Breast epithelium (tissue), 3 donors: Measurements from ENCODE around the gene STX16.

Experiments
- POLR2A ChIP-seq: fragments of 450-650 bp; IDR thresholded peaks from one replicate; pipeline ENCODE4 v1.6.1; 2016; ENCODE audit warnings: antibody characterized with exemption, mild to moderate bottlenecking, moderate library complexity
- POLR2AphosphoS5 ChIP-seq, 3 donors: sonication (generic); formaldehyde crosslinking; IDR thresholded peaks; one replicate each; pipeline ENCODE4 v1.6.1; 2017; ENCODE audit warnings: antibody characterized with exemption in 3 of 3
- TF ChIP-seq, protein P1 (sequence below), 3 donors: fragments of 450-650 bp; IDR thresholded peaks; one replicate each; pipeline ENCODE4 v1.5.1; 2016 to 2017; ENCODE audit warnings: antibody characterized with exemption in 3 of 3, mild to moderate bottlenecking in 3 of 3, moderate library complexity in 3 of 3

DNA sequence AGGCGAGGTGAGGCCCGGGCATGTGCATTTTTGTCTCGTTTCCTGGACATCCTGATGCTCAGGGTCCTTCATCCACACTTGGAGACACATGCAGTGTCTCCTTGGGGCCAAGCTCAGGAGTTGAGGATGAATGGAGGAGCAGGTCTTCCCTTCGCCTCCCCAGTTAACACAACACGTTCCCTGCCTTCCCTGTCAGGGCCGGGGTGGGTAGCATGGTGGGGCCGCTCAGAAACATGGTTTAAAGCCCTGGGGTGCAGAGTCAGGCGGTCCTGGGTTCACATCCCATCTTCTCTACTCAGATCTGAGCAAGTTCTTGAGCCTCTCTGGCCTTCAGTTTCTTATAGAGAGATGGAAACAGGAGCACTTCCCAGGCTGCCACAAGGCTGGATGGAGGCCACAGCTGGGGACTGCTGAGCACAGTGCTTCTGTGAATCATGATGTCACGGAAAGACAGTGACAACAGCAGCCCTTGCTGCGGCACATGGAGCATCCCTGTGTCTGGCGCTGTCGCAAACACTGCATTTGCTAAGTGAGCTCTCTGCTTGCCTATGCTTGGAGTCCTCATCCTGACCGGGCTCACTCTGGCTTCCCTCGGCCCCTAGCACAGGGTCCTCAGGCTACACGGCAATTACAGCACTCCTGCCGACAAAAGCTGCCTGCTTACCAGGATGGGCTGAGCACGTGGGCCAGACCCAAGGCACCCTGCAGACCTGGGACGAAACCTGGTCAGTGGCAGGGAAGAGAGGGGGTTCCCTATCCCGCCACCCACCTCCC, 45.6 kb upstream of the STX16 start:
- TF ChIP-seq, protein P1, sequence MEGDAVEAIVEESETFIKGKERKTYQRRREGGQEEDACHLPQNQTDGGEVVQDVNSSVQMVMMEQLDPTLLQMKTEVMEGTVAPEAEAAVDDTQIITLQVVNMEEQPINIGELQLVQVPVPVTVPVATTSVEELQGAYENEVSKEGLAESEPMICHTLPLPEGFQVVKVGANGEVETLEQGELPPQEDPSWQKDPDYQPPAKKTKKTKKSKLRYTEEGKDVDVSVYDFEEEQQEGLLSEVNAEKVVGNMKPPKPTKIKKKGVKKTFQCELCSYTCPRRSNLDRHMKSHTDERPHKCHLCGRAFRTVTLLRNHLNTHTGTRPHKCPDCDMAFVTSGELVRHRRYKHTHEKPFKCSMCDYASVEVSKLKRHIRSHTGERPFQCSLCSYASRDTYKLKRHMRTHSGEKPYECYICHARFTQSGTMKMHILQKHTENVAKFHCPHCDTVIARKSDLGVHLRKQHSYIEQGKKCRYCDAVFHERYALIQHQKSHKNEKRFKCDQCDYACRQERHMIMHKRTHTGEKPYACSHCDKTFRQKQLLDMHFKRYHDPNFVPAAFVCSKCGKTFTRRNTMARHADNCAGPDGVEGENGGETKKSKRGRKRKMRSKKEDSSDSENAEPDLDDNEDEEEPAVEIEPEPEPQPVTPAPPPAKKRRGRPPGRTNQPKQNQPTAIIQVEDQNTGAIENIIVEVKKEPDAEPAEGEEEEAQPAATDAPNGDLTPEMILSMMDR (IDR thresholded peaks at IDR 0.05): no peak
- TF ChIP-seq POLR2A: no peak
- TF ChIP-seq POLR2AphosphoS5 (IDR thresholded peaks at IDR 0.05): no peak
